Globus pallidus (tissue), 1 donor: Measurements from ENCODE around the gene MAGEA1.
"Not testable (repeated sequence)": the region's sequence is repeated elsewhere in the genome, so short reads cannot be mapped to it uniquely, and the experiment has no call there.

Experiments
- DNase-seq: peaks from one replicate; pipeline ENCODE4 v3.0.0-alpha.2; 2015; ENCODE audit warnings: low spot score

MAGEA1 gene, protein sequence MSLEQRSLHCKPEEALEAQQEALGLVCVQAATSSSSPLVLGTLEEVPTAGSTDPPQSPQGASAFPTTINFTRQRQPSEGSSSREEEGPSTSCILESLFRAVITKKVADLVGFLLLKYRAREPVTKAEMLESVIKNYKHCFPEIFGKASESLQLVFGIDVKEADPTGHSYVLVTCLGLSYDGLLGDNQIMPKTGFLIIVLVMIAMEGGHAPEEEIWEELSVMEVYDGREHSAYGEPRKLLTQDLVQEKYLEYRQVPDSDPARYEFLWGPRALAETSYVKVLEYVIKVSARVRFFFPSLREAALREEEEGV

DNA sequence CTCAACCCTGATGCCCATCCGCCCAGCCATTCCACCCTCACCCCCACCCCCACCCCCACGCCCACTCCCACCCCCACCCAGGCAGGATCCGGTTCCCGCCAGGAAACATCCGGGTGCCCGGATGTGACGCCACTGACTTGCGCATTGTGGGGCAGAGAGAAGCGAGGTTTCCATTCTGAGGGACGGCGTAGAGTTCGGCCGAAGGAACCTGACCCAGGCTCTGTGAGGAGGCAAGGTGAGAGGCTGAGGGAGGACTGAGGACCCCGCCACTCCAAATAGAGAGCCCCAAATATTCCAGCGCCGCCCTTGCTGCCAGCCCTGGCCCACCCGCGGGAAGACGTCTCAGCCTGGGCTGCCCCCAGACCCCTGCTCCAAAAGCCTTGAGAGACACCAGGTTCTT, at the start of gene MAGEA1:
Gene MAGEA1 (plus strand): TSS at position 154 of the 400 bp plus-strand sequence. CDS start 3,106 bp downstream, outside the sequence.
- no peak for DNase-seq

- DNase-seq: not testable (repeated sequence)
These were observed 46.2 kb upstream of the MAGEA1 start for GRCh38 chrX:153132924-153133323.

DNA sequence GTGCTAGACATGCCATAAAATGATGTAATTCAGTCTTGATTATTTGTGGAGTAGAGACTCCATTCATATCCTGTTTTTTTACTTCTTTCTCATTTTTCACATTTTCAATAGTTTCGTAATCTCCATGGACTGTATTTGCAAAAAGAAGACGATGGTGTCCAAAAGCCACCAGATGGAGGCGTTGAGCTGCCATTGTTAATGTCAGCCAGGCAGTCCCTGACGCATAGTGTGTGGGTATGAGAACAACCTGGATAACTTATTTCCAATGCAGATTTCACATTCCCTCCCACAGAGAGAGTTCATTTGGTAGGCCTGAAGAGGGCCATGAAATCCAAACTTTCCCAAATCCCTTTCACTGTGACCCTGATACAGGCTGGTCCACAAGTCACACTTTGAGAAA, 40.0 kb upstream of the MAGEA1 start:
- DNase-seq: not testable (repeated sequence)

DNA sequence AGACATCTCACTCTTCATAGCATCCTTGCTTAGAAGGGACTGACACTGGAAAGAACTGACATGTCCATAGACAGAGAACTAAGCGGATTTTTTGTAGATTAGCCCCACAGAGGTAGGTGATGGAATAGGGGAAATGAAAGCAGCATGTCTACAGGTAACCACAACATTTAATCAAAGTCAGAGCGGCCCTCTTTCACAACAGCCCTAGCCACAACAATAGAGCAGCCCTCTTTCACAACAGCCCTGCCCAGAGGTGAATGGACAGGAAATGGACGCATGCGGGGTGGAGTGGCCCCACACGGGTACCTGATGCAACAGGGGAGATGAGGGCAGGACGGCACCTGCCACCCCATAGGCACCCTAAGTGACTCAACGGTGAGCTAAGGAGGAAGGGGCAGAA, 32.8 kb upstream of the MAGEA1 start:
- DNase-seq: not testable (repeated sequence)

GRCh38 chrX:153153516-153153915, 25.6 kb upstream of the MAGEA1 start:
- DNase-seq: no peak

- DNase-seq: no peak
These were observed 21.6 kb upstream of the MAGEA1 start for GRCh38 chrX:153157450-153157849.

DNA sequence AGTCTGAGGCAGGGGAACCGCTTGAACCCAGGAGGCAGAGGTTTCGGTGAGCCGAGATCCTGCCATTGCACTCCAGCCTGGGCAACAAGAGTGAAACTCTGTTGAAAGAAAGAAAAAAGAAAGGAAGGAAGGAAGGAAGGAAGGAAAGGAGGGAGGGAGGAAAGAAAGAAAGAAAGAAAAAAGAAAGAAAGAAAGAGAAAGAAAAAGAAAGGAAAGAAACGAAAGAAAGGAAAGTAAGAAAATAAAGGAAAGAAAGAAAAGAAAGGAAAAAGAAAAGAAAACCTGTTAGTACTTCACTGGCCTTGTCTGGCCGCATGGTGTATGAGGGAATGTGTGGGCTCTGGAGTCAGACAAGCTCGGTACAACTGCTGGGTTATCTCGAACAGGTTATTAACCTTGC, 20.8 kb upstream of the MAGEA1 start:
- DNase-seq: no peak

- DNase-seq: no peak
These were observed 17.1 kb upstream of the MAGEA1 start for GRCh38 chrX:153161952-153162351.

GRCh38 chrX:153164733-153165132, 14.4 kb upstream of the MAGEA1 start:
- DNase-seq: no peak

- not testable (repeated sequence) for DNase-seq
These were observed 10.7 kb upstream of the MAGEA1 start for GRCh38 chrX:153168423-153168822.

DNA sequence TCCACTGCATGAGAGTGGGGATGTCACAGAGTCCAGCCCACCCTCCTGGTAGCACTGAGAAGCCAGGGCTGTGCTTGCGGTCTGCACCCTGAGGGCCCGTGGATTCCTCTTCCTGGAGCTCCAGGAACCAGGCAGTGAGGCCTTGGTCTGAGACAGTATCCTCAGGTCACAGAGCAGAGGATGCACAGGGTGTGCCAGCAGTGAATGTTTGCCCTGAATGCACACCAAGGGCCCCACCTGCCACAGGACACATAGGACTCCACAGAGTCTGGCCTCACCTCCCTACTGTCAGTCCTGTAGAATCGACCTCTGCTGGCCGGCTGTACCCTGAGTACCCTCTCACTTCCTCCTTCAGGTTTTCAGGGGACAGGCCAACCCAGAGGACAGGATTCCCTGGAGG, 2.7 kb downstream of the MAGEA1 start:
- DNase-seq: no peak

- DNase-seq: no peak
These were observed 5.7 kb downstream of the MAGEA1 start for GRCh38 chrX:153184787-153185186.

- DNase-seq: no peak
These were observed 11.3 kb downstream of the MAGEA1 start for GRCh38 chrX:153190381-153190780.

DNA sequence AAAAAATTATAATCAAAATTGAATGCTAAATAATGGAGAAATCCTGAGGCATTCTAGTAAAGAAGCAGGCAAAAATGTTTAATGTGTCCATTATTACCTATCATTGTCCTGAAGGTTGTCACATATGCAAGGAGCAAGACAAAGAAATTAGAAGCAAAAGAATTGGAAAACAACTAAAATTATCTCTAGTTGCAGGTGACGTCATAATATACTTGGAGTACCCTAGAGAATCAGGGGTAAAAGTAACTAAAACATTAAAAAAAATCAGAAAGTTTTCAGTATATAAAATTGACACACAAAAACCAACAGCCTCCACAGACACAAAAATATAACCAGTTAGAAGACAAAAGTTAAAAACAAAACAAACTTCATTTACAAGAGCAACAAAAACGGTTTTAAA, 21.4 kb downstream of the MAGEA1 start:
- DNase-seq: no peak

- DNase-seq: no peak
These were observed 27.5 kb downstream of the MAGEA1 start for GRCh38 chrX:153206425-153207046.

- no peak for DNase-seq
These were observed 30.3 kb downstream of the MAGEA1 start for GRCh38 chrX:153209347-153209746.

- DNase-seq: no peak
These were observed 35.9 kb downstream of the MAGEA1 start for GRCh38 chrX:153214934-153215333.

DNA sequence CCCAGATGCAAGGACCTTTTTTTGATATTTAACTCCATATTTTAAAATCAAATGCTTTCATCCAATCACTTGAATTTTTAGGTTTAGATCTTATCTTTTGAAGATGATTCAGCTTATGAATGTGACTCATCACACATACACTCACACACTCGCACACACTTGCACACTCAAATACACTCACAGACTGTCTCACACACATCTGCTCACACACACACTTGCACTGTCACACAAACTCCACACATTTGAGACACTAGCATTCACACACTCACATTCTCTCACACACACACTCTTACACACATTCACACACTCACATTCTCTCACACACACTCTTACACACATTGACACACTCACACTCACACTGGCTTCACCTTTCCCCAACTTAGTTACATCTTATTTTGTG, 37.8 kb downstream of the MAGEA1 start:
- DNase-seq: no peak

DNA sequence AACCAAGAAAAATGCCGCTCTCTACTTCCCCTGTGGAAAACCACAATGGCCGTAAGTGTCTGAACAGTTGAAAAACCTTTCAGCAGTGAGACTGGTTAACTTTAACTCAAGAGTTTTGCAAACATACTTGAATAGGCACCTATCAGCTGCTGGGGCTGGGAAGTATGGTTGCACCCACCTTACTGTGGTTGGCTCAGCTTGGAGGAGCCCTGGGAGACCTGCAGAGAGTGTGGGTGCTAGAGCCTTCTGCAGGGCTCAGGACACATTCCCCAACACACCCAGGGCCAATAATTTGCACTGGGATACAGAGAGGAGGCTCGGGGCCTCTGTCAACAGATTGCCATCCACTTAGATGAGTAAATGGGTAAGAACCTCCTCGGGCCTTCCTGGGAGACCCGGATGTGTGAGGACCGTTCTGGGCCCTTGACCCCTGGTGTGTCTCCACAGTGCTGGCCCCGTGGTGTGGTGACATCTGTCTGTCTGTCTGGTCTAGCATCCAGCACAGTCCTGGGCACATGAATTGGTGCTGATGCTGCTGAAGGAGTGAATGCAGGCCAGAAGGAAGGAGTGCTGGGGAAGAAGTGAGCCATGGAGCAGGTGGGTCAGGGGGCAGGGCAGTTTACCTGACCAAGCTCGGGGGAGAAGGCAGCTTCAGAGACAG, 46.5 kb downstream of the MAGEA1 start:
- DNase-seq: no peak

DNA sequence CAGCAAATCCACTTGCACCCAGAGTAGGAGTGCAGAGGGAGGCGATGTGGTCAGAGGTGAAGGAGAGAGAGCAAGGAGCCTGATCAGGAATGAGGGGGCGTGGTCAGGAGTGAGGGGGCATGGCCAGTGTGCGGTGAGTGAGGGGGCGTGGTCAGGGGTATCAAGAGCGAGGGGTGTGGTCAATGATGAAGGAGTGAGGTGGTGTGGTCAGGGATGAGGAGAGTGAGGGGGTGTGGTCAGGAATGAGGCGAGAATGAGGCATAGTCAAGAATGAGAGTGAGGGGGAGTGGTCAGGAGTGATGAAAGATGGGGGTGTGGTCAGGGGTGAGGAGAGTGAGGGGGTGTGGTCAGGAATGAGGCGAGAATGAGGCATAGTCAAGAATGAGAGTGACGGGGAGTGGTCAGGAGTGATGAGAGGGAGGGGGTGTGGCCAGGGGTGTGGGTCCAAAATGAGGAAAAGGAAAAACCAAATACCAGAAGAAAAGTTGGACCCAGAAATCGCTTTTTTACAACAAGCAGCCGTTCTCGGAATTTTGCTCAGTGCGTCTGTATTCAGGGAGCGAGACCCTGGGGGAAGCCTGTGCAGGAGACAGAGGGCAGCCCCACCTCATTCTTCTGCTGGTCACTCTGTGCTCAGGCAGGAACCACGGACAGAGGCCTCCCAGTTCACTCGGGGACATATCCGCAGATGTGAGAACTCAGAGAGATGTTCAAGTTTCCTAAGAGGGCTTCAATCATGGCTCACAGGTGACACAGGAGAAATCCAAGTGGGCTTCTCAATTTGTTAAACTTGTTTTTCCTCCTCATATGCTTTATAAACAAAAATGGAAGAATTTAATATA, 47.5 kb downstream of the MAGEA1 start:
- no peak for DNase-seq
